GM12891 (cell line): Measurements from ENCODE around the gene CDC25C.

ENCODE experiments used
- SPI1 ChIP-seq: IDR thresholded peaks from 2 replicates; pipeline ENCODE4 v1.6.1; 2011; ENCODE audit warnings: low read depth, low read length, control low read depth
- TAF1 ChIP-seq: IDR thresholded peaks from 2 replicates; pipeline ENCODE4 v1.6.1; 2011; ENCODE audit warnings: low read depth, low read length, control low read depth

GRCh38 chr5:138241688-138242571, 89.7 kb downstream of the CDC25C start:
- no peak for TF ChIP-seq SPI1
- TF ChIP-seq TAF1, result no peak
